ENCODE results near the gene DHRS4L2. TPM values are rescaled to one million over a fixed set of nuclear protein-coding genes. Genes with fewer than 3 reads are reported as not detected.

DHRS4L2 gene
- total RNA-seq = 12.1 and 14.8 TPM in 2 replicates

DNA sequence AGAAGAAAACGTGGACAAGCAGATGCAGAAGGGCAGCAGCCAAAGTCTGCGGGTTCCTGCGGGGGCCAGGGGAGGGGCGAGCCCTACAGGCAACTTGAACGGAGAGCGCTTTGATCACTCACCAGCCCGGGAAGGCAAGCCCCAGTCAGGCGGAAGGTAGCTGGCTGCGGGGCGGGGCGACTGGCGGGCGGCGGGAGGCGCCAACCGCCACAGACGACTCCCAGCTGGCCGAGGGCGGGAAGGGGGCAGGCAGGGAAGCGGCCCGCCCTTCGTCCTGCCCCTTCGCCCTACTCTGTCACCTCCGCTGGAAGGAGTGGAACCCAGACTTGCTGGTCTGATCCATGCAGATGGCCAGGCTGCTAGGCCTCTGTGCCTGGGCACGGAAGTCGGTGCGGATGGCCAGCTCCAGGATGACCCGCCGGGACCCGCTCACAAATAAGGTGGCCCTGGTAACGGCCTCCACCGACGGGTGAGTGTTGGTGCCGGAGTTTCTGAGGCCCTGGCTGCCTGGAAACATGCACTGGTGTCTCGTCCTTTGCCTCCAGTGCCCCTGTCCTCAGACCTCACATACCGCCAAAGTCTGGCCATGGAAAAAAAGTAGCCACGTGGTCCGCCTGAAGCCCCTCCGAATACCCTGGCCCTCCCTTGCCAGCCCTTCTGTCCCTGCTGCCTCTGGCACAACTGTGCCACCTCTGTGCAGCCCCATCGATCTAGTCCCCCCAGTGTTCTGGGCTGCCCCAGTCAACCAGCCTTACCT lies at the start of gene DHRS4L2:
Gene DHRS4L2 (plus strand): TSS at position 323 of the 757 bp plus-strand sequence. CDS start 19 bp downstream, at position 342.

DNA sequence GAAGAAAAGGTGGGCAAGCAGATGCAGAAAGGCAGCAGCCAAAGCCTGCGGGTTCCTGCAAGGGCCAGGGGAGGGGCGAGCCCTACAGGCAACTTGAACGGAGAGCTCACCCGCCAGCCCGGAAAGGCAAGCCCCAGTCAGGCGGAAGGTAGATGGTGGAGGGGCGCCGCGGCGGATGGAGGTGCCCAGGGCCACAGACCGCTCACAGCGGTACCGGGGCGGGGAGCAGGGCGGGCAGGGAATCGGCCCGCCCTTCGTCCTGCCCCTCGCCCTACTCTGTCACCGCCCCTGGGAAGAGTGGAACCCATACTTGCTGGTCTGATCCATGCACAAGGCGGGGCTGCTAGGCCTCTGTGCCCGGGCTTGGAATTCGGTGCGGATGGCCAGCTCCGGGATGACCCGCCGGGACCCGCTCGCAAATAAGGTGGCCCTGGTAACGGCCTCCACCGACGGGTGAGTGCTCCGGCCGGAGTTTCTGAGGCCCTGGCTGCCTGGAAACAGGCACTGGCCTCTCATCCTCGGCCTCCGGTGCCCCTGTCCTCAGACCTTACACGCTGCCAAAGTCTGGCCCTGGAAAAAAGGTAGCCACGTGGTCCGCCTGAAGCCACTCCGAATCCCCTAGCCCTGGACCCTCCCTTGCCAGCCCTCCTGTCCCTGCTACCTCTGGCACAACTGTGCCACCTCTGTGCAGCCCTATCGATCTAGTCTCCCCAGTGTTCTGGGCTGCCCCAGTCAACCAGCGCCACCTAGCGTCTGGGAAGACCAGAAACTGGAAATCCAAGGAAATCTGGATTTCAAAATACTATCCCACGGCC lies 35.1 kb upstream of the DHRS4L2 start, which contains the start of gene DHRS4:
Gene DHRS4 (plus strand): TSS at position 307 of the 815 bp plus-strand sequence. CDS start 19 bp downstream, at position 326.

DNA sequence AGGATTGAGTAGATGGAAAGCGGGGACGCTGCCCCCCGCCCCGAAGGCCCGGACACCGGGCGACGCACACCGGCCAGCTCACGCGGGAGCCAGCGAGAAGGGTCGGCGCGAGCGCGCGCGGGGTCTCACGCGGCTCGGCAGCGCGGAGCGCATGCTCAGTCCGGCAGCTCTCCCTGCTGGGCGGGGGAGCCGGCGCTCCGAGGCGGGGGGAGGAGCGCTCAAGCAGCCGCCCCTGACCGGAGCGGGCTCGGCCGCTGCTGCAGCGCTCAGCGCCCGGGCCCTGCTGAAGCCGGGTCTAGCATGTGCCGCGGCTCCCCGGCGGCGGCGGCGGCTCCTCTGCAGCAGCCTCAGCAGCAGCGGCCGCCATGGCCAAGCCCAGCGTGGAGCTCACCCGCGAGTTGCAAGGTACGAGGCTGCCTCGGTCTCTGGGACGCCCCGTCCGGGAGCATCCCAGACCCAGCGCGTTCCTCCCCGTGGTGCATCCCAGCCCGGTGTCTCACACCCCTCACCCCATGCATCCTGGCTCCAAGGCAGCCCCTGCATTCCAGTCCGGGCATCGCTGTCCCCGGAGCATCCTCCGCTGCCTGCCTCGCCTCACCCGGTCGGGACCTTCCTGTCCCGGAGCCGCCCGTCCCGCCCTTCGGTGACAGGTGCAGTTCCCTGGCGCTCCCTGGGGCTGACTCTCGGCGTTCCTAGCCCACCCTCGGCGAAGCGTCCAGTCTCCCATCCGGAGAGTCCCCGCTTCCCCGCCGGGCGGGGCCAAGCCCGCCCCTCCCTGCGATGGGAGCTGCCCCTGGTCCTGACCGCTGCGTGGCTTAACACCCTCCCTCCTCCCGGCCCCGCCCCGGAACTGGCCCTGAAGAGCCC lies 63.3 kb downstream of the DHRS4L2 start, which contains the start of gene CARMIL3:
Gene CARMIL3 (plus strand): TSS at position 221 of the 867 bp plus-strand sequence. CDS start 145 bp downstream, at position 366.

Other genes with a start within 250 kb of the DHRS4L2 start
- 48.3 and 59.6 TPM in 2 replicates for gene DHRS4, start 35.2 kb upstream of the DHRS4L2 start, total RNA-seq
- under 0.01 TPM in 1 of 2 replicates, not detected in the other for gene CARMIL3, start 63.1 kb downstream of the DHRS4L2 start, total RNA-seq
- gene CPNE6, start 82.6 kb downstream of the DHRS4L2 start, total RNA-seq = not detected in 2 replicates
- gene PCK2, start 105.4 kb downstream of the DHRS4L2 start, total RNA-seq = 6.7 and 9.0 TPM in 2 replicates
- 65.9 and 89.1 TPM in 2 replicates for gene DCAF11, start 125.8 kb downstream of the DHRS4L2 start, total RNA-seq
- gene NRL, start 126.0 kb downstream of the DHRS4L2 start, total RNA-seq = 0.69 and 2.2 TPM in 2 replicates
- 0.34 and 0.76 TPM in 2 replicates for gene FITM1, start 141.7 kb downstream of the DHRS4L2 start, total RNA-seq
- 142 and 144 TPM in 2 replicates for gene PSME1, start 147.3 kb downstream of the DHRS4L2 start, total RNA-seq
- gene EMC9, start 152.7 kb downstream of the DHRS4L2 start, total RNA-seq = 15.4 and 15.8 TPM in 2 replicates
- 109 and 142 TPM in 2 replicates for gene PSME2, start 157.7 kb downstream of the DHRS4L2 start, total RNA-seq
- gene RNF31, start 158.6 kb downstream of the DHRS4L2 start, total RNA-seq = 22.1 and 24.0 TPM in 2 replicates
- 43.9 and 55.4 TPM in 2 replicates for gene IRF9, start 172.3 kb downstream of the DHRS4L2 start, total RNA-seq
- gene REC8, start 183.2 kb downstream of the DHRS4L2 start, total RNA-seq = 0.87 and 1.3 TPM in 2 replicates
- 19.3 and 31.5 TPM in 2 replicates for gene IPO4, start 199.9 kb downstream of the DHRS4L2 start, total RNA-seq
- gene TM9SF1, start 206.5 kb downstream of the DHRS4L2 start, total RNA-seq = 39.6 and 58.0 TPM in 2 replicates
- not detected in 2 replicates for gene TSSK4, start 216.8 kb downstream of the DHRS4L2 start, total RNA-seq
- gene CHMP4A, start 224.6 kb downstream of the DHRS4L2 start, total RNA-seq = 23.7 and 27.1 TPM in 2 replicates
- 11.3 and 13.1 TPM in 2 replicates for gene MDP1, start 227.1 kb downstream of the DHRS4L2 start, total RNA-seq
- 186 and 243 TPM in 2 replicates for gene NEDD8, start 243.4 kb downstream of the DHRS4L2 start, total RNA-seq
- gene GMPR2, start 244.0 kb downstream of the DHRS4L2 start, total RNA-seq = 80.6 and 106 TPM in 2 replicates